Pancreas (tissue), 10 donors: ENCODE data around the gene GABRR2. TPM values are rescaled to one million over a fixed set of nuclear protein-coding genes. Genes with fewer than 3 reads are reported as not detected.

Experiments
- ATAC-seq, 4 donors: fragments of 200-7000 bp; cut with Tn5 transposase; one replicate each; pipeline versions ENCODE4 v1.8.0 to v1.9.1; 2020; ENCODE audit warnings: mild to moderate bottlenecking in 4 of 4, moderate library complexity in 4 of 4
- DNase-seq, 6 donors: peaks; one replicate each; pipeline ENCODE4 v3.0.0-alpha.2; 2020
- FAIRE-seq: peaks from 2 replicates; lab custom pipeline; 2012; peaks lifted over from hg19 to GRCh38; lab: Jason Lieb, UNC
- H3K27ac ChIP-seq, 4 donors: fragments of 200-600 bp; sonication (generic); 1 replicate in 3 of 4; 2 replicates in 1 of 4; pipeline versions ENCODE4 v1.5.0 to v1.8.0; 2020
- H3K27me3 ChIP-seq, 4 donors: fragments of 200-600 bp; one replicate each; pipeline ENCODE4 v1.8.0; 2021
- H3K36me3 ChIP-seq, 3 donors: fragments of 200-600 bp; sonication (generic) in 1 of 3; one replicate each; pipeline versions ENCODE4 v1.5.0 to v1.8.0; 2020 to 2021
- H3K4me1 ChIP-seq, 3 donors: fragments of 200-600 bp; one replicate each; pipeline ENCODE4 v1.8.0; 2021
- H3K4me3 ChIP-seq, 4 donors: fragments of 200-600 bp; sonication (generic) in 2 of 4; one replicate each; pipeline versions ENCODE4 v1.5.0 to v1.8.0; 2020 to 2021
- H3K9me3 ChIP-seq, 4 donors: fragments of 200-600 bp; one replicate each; pipeline ENCODE4 v1.8.0; 2021
- CTCF ChIP-seq, 4 donors: fragments of 200-600 bp; sonication (generic) in 3 of 4; IDR thresholded peaks; one replicate each; pipeline versions ENCODE4 v1.5.0 to v1.8.0; 2021; ENCODE audit warnings: antibody characterized with exemption in 4 of 4
- WGBS, 2 donors: extraction: QIAGEN DNeasy Blood & Tissue Kit; methylation state at CpG; one replicate each; pipeline ENCODE4 v1.1.7; 2013; 5-methylcytosine and 5-hydroxymethylcytosine counted together
- intact Hi-C, 3 donors: fragments of 100-400 bp; cut with DNase I; formaldehyde crosslinking; loops; one replicate each; pipeline versions ENCODE4 v1.11.1 to v1.14.2; 2022
- polyA plus RNA-seq, 2 donors: library from polyadenylated mRNA; stranded (reverse); fragments of 200-250 nt; gene quantifications; one replicate each; pipeline ENCODE4 v1.2.3, GENCODE V29; 2013
- total RNA-seq, 6 donors: library from RNA; stranded (reverse); fragmentation: NEBNext Ultra II Directional in 4 of 6; extraction: Animal tissue kit (Norgen Biotek cat#: 25700) in 4 of 6; gene quantifications; one replicate each; pipeline versions ENCODE4 v1.2.1 to v1.2.4, GENCODE V29; 2021 to 2023
- donor health status: healthy with polysubstance abuse.
- donor health status: DM: no; HTN: no; CAD: no; lungs with moderate emphysema.
- donor health status: DM: no; HTN: no; CAD: no.
- donor health status: control.
- donor health status: control.
- donor health status: Bipolar disorder and iron deficiency.
- donor health status: DM: yes; HTN: yes; CAD: no.
- donor health status: DM: no; HTN: no; CAD: no.
- donor health status: DM: no; HTN: no; CAD: no.
- donor health status: DM: yes; HTN: yes; CAD: no.

The GABRR2 gene
- total and polyA plus RNA-seq, 8 donors, result 0.14 to 0.75 (median 0.27) TPM; not detected in 1

- Histone ChIP-seq H3K36me3 (no peaks in the 10 kb centered on the region), H3K27me3 (no peaks in the 10 kb centered on the region), H3K9me3 (no peaks in the 10 kb centered on the region), H3K4me1 (no peaks in the 10 kb centered on the region), H3K27ac (no peak overlapping the region), H3K4me3 (no peak overlapping the region)
- no peak for FAIRE-seq
- no peak for DNase-seq
- intact Hi-C loops, result no loop called here
- WGBS, 2 donors, result 41 to 52% methylated on average over 3 of the region's 3 CpGs
- TF ChIP-seq CTCF (IDR thresholded peaks at IDR 0.05), result no peak
- ATAC-seq, result peak in 2 of 4 donors; percentile 39 to 79
These were observed 41.3 kb downstream of the GABRR2 start for GRCh38 chr6:89273816-89274215.

DNA sequence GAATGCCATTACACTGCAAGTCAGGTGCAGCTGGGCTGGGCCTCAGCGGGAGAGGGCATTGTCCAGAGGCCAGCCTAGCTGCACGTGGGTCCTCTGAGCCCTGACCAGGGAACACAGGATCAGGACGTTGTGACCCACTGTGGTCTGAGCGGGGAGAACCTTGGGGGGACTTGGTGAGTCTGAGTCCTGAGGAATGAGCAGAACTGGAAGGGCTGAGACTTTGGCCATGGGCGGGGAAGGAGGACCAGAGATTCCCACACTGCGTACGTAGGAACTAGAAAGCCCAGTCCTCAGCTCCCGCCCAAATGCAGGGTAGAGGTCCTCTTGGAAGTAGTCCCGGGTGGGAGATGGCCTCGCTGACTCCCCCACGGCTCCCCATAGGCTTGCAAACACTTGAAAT is 42.5 kb downstream of the GABRR2 start:
- FAIRE-seq, result no peak
- H3K4me1 ChIP-seq, result no peaks in the 10 kb centered on the region
- no peaks in the 10 kb centered on the region for H3K9me3 ChIP-seq
- H3K36me3 ChIP-seq, result no peaks in the 10 kb centered on the region
- no peak overlapping the region for H3K4me3 ChIP-seq
- DNase-seq, result no peak
- no peaks in the 10 kb centered on the region for H3K27me3 ChIP-seq
- intact Hi-C loops, result no loop called here
- no peak overlapping the region for H3K27ac ChIP-seq
- no peak for TF ChIP-seq CTCF (IDR thresholded peaks at IDR 0.05)
- no peak for ATAC-seq
- 89 to 95% methylated on average over 11 of the region's 11 CpGs for WGBS, 2 donors

- no peak for TF ChIP-seq CTCF (IDR thresholded peaks at IDR 0.05)
- 93 to 95% methylated on average over 14 of the region's 14 CpGs for WGBS, 2 donors
- no peaks in the 10 kb centered on the region for H3K36me3 ChIP-seq
- FAIRE-seq, result no peak
- no peak overlapping the region for H3K27ac ChIP-seq
- ATAC-seq, result no peak
- H3K27me3 ChIP-seq, result no peaks in the 10 kb centered on the region
- intact Hi-C loops, result no loop called here
- H3K4me1 ChIP-seq, result no peaks in the 10 kb centered on the region
- no peaks in the 10 kb centered on the region for H3K9me3 ChIP-seq
- no peak for DNase-seq
- H3K4me3 ChIP-seq, result no peak overlapping the region
These were observed 44.0 kb downstream of the GABRR2 start for GRCh38 chr6:89270951-89271721.

DNA sequence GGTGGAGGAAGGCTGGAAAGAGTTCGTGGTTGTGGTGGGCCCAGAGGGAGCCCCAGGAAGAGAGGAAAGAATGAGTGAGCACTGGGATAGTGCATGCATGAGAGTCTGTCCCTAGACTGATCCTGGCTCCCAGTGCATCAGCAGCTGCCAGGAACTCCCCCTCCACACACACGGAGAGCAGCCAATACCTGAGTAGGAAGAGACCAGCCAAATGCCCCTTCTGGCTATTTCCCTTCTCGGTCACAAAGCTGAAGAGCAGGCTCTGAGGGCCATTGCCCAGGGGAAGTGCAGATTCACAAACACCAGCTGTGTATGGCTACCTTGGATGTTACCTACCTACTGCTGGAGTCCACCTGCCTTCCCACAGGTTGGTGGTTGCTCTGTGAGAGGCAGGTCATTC is 45.1 kb downstream of the GABRR2 start:
- 65 to 70% methylated on average over 3 of the region's 3 CpGs for WGBS, 2 donors
- ATAC-seq (no peak), DNase-seq (no peak), FAIRE-seq (no peak)
- no peaks in the 10 kb centered on the region for H3K4me1 ChIP-seq
- H3K9me3 ChIP-seq, result no peaks in the 10 kb centered on the region
- H3K27me3 ChIP-seq, result no peaks in the 10 kb centered on the region
- no peak for TF ChIP-seq CTCF (IDR thresholded peaks at IDR 0.05)
- no peaks in the 10 kb centered on the region for H3K36me3 ChIP-seq
- H3K4me3 ChIP-seq, result no peak overlapping the region
- intact Hi-C loops, result no loop called here
- H3K27ac ChIP-seq, result no peak overlapping the region

- Histone ChIP-seq H3K36me3 (no peaks in the 10 kb centered on the region), H3K27ac (no peak overlapping the region), H3K4me1 (no peaks in the 10 kb centered on the region), H3K9me3 (no peaks in the 10 kb centered on the region), H3K4me3 (no peak overlapping the region), H3K27me3 (no peaks in the 10 kb centered on the region)
- FAIRE-seq (no peak), ATAC-seq (no peak), DNase-seq (no peak)
- intact Hi-C loops, result no loop called here
- no peak for TF ChIP-seq CTCF (IDR thresholded peaks at IDR 0.05)
- WGBS, 2 donors, result 93 to 97% methylated on average over 3 of the region's 3 CpGs
These were observed 45.8 kb downstream of the GABRR2 start for GRCh38 chr6:89269252-89269651.
